NCI-H1694 treated with DMSO at 0.1 percent for 48 hours (cell line): ENCODE results near the gene FGF14.

Experiments used
- DNase-seq: peaks from one replicate; lab custom pipeline; 2025; lab: John Stamatoyannopoulos, UW

Gene FGF14

GRCh38 chr13:101727118-101727517 lies 674.7 kb downstream of the FGF14 start:
- DNase-seq, result no peak

- DNase-seq, result no peak
Measured at GRCh38 chr13:101726681-101727080, 675.2 kb downstream of the FGF14 start.

- no peak for DNase-seq
Measured at GRCh38 chr13:101718496-101718895, 683.4 kb downstream of the FGF14 start.

- DNase-seq, result no peak
Measured at GRCh38 chr13:101717353-101717752, 684.5 kb downstream of the FGF14 start.

GRCh38 chr13:101714195-101714594 lies 687.7 kb downstream of the FGF14 start:
- DNase-seq, result no peak

- no peak for DNase-seq
Measured at GRCh38 chr13:101712026-101712348, 689.9 kb downstream of the FGF14 start.

GRCh38 chr13:101711307-101712025 lies 690.4 kb downstream of the FGF14 start:
- no peak for DNase-seq

- DNase-seq, result no peak
Measured at GRCh38 chr13:101709952-101710351, 691.9 kb downstream of the FGF14 start.

- DNase-seq, result no peak
Measured at GRCh38 chr13:101708115-101708514, 693.7 kb downstream of the FGF14 start.

- DNase-seq, result no peak
Measured at GRCh38 chr13:101707659-101708058, 694.2 kb downstream of the FGF14 start.

- peak; percentile 17 for DNase-seq
Measured at GRCh38 chr13:101706651-101707050, 695.2 kb downstream of the FGF14 start.

GRCh38 chr13:101703838-101704237 lies 698.0 kb downstream of the FGF14 start:
- DNase-seq, result no peak

- DNase-seq, result no peak
Measured at GRCh38 chr13:101703081-101703480, 698.8 kb downstream of the FGF14 start.

- DNase-seq, result no peak
Measured at GRCh38 chr13:101700598-101700997, 701.2 kb downstream of the FGF14 start.

- DNase-seq, result no peak
Measured at GRCh38 chr13:101698400-101698799, 703.4 kb downstream of the FGF14 start.

GRCh38 chr13:101697745-101698144 lies 704.1 kb downstream of the FGF14 start:
- DNase-seq, result no peak

- no peak for DNase-seq
Measured at GRCh38 chr13:101695870-101696516, 705.9 kb downstream of the FGF14 start.

- no peak for DNase-seq
Measured at GRCh38 chr13:101691341-101691860, 710.4 kb downstream of the FGF14 start.

GRCh38 chr13:101690871-101691270 lies 711.0 kb downstream of the FGF14 start:
- no peak for DNase-seq

GRCh38 chr13:101686003-101686402 lies 715.8 kb downstream of the FGF14 start:
- DNase-seq, result no peak

- DNase-seq, result no peak
Measured at GRCh38 chr13:101681834-101682233, 720.0 kb downstream of the FGF14 start.

GRCh38 chr13:101673360-101674105 lies 728.3 kb downstream of the FGF14 start:
- DNase-seq, result no peak

- DNase-seq, result no peak
Measured at GRCh38 chr13:101661839-101662238, 740.0 kb downstream of the FGF14 start.
